OCI-LY3 (cell line): ENCODE measurements around the gene TLL2.
A peak's percentile ranks its signal among the peaks of the same experiment; 100 is the strongest.

ENCODE experiments used
- H2AFZ ChIP-seq: fragments of 200-600, 300-600 bp; shearing (Covaris generic); 2 replicates; pipeline ENCODE4 v1.6.0; 2014; ENCODE audit warnings: antibody characterized with exemption, low read depth, low read length
- H3K27ac ChIP-seq: fragments of 200-600, 300-600 bp; sonication (generic); 2 replicates; pipeline ENCODE4 v1.5.1; 2014; ENCODE audit warnings: mild to moderate bottlenecking, low read length, moderate library complexity, mixed read lengths
- H3K27me3 ChIP-seq: fragments of 200-600, 300-600 bp; sonication (generic); 2 replicates; pipeline ENCODE4 v1.6.1; 2014; ENCODE audit warnings: low read depth, low read length, mixed read lengths
- H3K36me3 ChIP-seq: fragments of 200-600, 300-600 bp; sonication (generic); replicated peaks from 2 replicates; pipeline ENCODE3; 2014; ENCODE audit warnings: low read depth, low read length, mixed read lengths
- H3K4me1 ChIP-seq: fragments of 300-600, 200-600 bp; sonication (generic); 2 replicates; pipeline ENCODE4 v1.6.1; 2014; ENCODE audit warnings: low read length, mixed read lengths
- H3K4me2 ChIP-seq: fragments of 200-600, 300-600 bp; sonication (generic); 2 replicates; pipeline ENCODE4 v1.6.1; 2014; ENCODE audit warnings: low read length, mixed read lengths
- H3K4me3 ChIP-seq: fragments of 300-600, 200-600 bp; sonication (generic); 2 replicates; pipeline ENCODE4 v1.5.1; 2014; ENCODE audit warnings: antibody characterized with exemption, mild to moderate bottlenecking, low read length, moderate library complexity
- H3K79me2 ChIP-seq: fragments of 300-600, 200-600 bp; shearing (Covaris generic); 2 replicates; pipeline ENCODE4 v1.6.1; 2014; ENCODE audit warnings: mild to moderate bottlenecking, low read length, mixed read lengths
- H3K9ac ChIP-seq: fragments of 300-600, 200-600 bp; shearing (Covaris generic); 2 replicates; pipeline ENCODE4 v1.6.0; 2014; ENCODE audit warnings: mild to moderate bottlenecking, low read length, moderate library complexity
- H3K9me3 ChIP-seq: fragments of 200-600, 300-600 bp; shearing (Covaris generic); 2 replicates; pipeline ENCODE4 v1.6.1; 2014; ENCODE audit warnings: low read length, mixed read lengths; ENCODE audit not compliant: insufficient read depth
- H4K20me1 ChIP-seq: fragments of 200-600, 300-600 bp; sonication (generic); 2 replicates; pipeline ENCODE4 v1.6.1; 2016; ENCODE audit warnings: low read length, mixed read lengths; ENCODE audit not compliant: insufficient read depth
- CTCF ChIP-seq: fragments of 200-600, 300-600 bp; sonication (generic); IDR thresholded peaks from 2 replicates; pipeline ENCODE4 v1.5.1; 2014; ENCODE audit warnings: antibody characterized with exemption, low read length, low read depth
- EZH2phosphoT487 ChIP-seq: fragments of 200-600 bp; shearing (Covaris generic); IDR thresholded peaks from 2 replicates; pipeline ENCODE4 v1.6.1; 2018; ENCODE audit warnings: antibody characterized with exemption, mixed run types, low read depth

The TLL2 gene

GRCh38 chr10:96395931-96396877, 117.5 kb downstream of the TLL2 start:
- H2AFZ ChIP-seq: no peak overlapping the region
- H3K36me3 ChIP-seq: no peaks in the 10 kb centered on the region
- H3K9me3 ChIP-seq: no peaks in the 10 kb centered on the region
- H3K4me3 ChIP-seq: no peak overlapping the region
- H4K20me1 ChIP-seq: no peaks in the 10 kb centered on the region
- H3K27me3 ChIP-seq: peaks cover 46% of the 10 kb centered on the region
- H3K79me2 ChIP-seq: no peaks in the 10 kb centered on the region
- no peaks in the 10 kb centered on the region for H3K4me1 ChIP-seq
- TF ChIP-seq EZH2phosphoT487: no peak
- peak; percentile 75 for TF ChIP-seq CTCF
- no peak overlapping the region for H3K27ac ChIP-seq
- 0 out of 2 replicates have a peak overlapping the region, but pooled peaks have one; percentile 24 for H3K4me2 ChIP-seq
- no peak overlapping the region for H3K9ac ChIP-seq

GRCh38 chr10:96390460-96390864, 123.3 kb downstream of the TLL2 start:
- Histone ChIP-seq H2AFZ (no peak overlapping the region), H3K9ac (no peak overlapping the region), H4K20me1 (no peaks in the 10 kb centered on the region), H3K36me3 (no peaks in the 10 kb centered on the region), H3K4me1 (no peaks in the 10 kb centered on the region), H3K27me3 (peaks cover 45% of the 10 kb centered on the region), H3K27ac (no peak overlapping the region), H3K9me3 (no peaks in the 10 kb centered on the region), H3K79me2 (no peaks in the 10 kb centered on the region), H3K4me2 (no peak overlapping the region), H3K4me3 (no peak overlapping the region)
- TF ChIP-seq CTCF (no peak), EZH2phosphoT487 (no peak)

GRCh38 chr10:96389785-96390184, 123.9 kb downstream of the TLL2 start:
- Histone ChIP-seq H2AFZ (no peak overlapping the region), H3K9ac (no peak overlapping the region), H3K27me3 (peaks cover 40% of the 10 kb centered on the region), H3K4me1 (no peaks in the 10 kb centered on the region), H3K4me3 (no peak overlapping the region), H3K27ac (no peak overlapping the region), H3K36me3 (no peaks in the 10 kb centered on the region), H3K79me2 (no peaks in the 10 kb centered on the region), H3K9me3 (no peaks in the 10 kb centered on the region), H3K4me2 (no peak overlapping the region), H4K20me1 (no peaks in the 10 kb centered on the region)
- no peak for TF ChIP-seq CTCF
- no peak for TF ChIP-seq EZH2phosphoT487

GRCh38 chr10:96387601-96388000, 126.1 kb downstream of the TLL2 start:
- no peaks in the 10 kb centered on the region for H3K4me1 ChIP-seq
- H3K79me2 ChIP-seq: no peaks in the 10 kb centered on the region
- H3K4me3 ChIP-seq: no peak overlapping the region
- peaks cover 23% of the 10 kb centered on the region for H3K27me3 ChIP-seq
- TF ChIP-seq EZH2phosphoT487 (no peak), CTCF (no peak)
- H3K27ac ChIP-seq: no peak overlapping the region
- H3K9me3 ChIP-seq: no peaks in the 10 kb centered on the region
- H2AFZ ChIP-seq: no peak overlapping the region
- no peak overlapping the region for H3K9ac ChIP-seq
- H4K20me1 ChIP-seq: no peaks in the 10 kb centered on the region
- no peaks in the 10 kb centered on the region for H3K36me3 ChIP-seq
- no peak overlapping the region for H3K4me2 ChIP-seq
